M059J (cell line): ENCODE data around the gene FSIP1. TPM values are rescaled to one million over a fixed set of nuclear protein-coding genes. Genes with fewer than 3 reads are reported as not detected.

Experiments used
- DNase-seq: peaks from one replicate; pipeline ENCODE4 v3.0.0-alpha.2; 2012; ENCODE audit warnings: low read depth
- total RNA-seq: library from RNA; depleted of rRNA; stranded (reverse); fragments of >200 nt; shearing (Covaris generic); gene quantifications from 2 replicates; pipeline ENCODE4 v1.2.3, GENCODE V29; 2014

FSIP1 gene
- total RNA-seq, 1 experiment from 2014 or later, result 0.76 TPM

GRCh38 chr15:39792844-39793335, 10.2 kb upstream of the FSIP1 start:
- no peak for DNase-seq

DNA sequence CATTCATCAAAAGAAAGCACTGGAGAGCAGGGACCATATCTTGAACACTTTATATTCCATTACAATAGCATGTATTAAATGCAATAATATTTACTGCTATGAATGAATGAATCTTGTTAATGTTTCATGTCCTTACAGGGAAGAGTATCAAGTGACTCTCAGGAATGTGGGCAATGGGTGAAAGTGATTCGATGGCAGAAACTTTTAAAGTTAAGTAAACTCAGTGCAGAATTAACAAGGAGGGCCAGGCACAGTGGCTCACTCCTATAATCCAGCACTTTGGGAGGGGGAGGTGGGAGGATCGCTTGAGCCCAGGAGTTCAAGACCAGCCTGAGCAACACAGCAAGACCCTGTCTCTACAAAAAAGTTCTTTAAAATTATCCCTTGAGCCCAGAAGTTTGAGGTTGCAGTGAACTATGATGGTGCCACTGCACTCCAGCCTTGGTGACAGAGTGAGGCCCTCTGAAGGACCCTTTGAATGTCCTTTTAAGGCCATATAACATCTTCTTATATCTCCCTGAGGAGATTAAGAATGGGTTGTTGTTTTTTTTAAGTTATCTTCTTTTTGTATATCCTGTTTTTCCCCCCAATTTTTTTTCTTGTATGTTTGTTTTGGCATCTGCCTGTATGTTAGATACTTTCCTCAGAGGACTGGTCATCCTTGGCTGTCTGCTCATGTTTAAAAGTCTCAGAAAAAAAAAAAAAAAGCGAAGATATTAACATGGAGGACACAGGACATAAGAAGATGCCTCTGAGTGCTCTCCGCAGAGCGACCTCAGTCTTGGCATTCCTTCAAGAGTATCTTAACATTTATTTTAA, 9.6 kb upstream of the FSIP1 start:
- DNase-seq, result peak; percentile 11

DNA sequence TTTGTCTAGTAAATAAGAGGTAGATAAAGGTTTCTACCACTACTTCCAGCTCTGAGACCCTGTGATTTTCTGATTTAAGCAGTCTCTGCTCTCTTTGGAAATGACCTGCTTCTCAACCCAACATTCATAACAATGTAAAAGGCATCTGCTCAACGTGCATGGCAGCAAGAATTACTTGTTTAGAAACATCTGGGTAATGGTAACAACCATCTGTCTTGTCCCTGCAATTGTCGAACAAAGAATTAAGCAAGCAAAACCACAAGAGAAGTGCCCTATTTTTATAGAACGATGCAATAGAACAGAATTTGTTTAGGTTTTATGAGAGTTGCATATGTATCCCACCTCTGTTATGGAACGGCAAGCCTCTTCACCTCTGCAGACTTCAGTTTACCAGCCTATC, 7.1 kb upstream of the FSIP1 start:
- DNase-seq, result no peak

GRCh38 chr15:39788800-39789565, 6.3 kb upstream of the FSIP1 start:
- peak; percentile 64 for DNase-seq

GRCh38 chr15:39788108-39788507, 5.5 kb upstream of the FSIP1 start:
- DNase-seq, result peak; percentile 62

DNA sequence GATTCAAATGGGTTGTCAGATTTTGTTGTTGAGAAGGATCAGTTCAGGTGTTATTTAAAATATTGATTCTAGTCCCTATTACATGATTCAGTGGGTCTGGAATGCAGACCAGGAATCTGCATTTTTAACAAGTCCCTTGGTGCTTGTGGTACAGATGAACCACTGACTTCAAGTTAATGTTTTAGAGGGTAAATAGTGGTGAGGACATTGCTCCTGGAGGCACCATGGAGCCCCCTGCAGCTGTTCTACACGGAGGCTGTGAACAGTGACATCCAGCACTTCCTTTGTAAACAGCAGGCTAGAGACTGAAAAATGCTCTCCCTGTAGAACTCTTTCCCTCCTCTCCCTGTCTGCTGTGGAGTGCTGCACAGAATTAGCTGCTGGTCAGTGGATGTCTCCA, 4.8 kb upstream of the FSIP1 start:
- peak; percentile 7 for DNase-seq

DNA sequence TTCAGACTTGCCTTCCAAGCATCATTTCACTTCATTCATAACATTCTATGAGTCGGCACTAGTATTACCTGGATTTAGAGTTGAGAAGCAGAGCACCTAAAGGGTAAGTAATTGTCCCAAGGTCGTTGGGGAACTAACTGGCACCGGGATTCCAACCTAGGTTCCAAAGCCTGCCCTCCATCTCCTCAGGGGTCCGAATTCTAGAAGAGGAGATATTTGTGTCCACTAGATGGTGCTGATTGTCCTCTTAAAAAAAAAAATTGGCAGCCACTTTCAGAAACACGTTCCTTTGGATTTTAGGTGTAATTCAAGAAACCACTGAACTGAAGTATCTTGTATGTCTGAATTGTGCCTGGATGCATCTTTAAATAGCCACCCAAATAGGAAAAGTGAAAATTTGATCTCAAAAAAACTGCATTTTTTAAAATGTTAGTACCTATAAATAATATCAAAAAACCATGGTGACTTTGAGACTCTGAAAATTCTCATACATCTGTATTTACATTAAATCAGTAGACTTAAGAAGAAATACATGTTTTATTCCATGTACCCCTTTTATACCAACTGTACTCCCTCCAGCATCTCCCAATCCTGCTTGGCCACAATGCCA, 3.9 kb upstream of the FSIP1 start:
- DNase-seq, result peak; percentile 67

- DNase-seq, result no peak
These were observed 3.2 kb upstream of the FSIP1 start for GRCh38 chr15:39785841-39786240.

DNA sequence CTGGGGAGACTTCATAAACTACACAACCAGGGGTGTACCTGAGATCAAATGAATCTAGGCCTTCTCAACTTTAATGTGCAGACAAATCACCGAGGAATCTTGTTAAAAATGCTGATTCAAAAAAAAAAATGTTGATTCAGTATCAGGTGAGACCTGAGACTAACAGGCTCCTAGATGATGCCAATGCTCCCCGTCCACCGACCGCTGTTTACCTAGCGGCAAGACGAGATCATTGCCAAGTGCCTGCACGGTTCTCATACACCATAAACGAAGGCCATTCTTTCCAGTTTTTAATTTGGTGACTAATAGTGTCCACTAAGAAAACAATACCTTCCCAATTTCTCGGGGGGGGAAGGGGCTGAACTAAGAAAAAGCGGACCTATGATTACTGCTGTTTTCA, 2.5 kb upstream of the FSIP1 start:
- DNase-seq, result peak; percentile 83

- DNase-seq, result no peak
These were observed 2.0 kb upstream of the FSIP1 start for GRCh38 chr15:39784638-39785037.

- DNase-seq, result peak; percentile 64
These were observed 1.5 kb upstream of the FSIP1 start for GRCh38 chr15:39784125-39784524.

- DNase-seq, result peak; percentile 29
These were observed 691 bp upstream of the FSIP1 start for GRCh38 chr15:39783244-39783820.

DNA sequence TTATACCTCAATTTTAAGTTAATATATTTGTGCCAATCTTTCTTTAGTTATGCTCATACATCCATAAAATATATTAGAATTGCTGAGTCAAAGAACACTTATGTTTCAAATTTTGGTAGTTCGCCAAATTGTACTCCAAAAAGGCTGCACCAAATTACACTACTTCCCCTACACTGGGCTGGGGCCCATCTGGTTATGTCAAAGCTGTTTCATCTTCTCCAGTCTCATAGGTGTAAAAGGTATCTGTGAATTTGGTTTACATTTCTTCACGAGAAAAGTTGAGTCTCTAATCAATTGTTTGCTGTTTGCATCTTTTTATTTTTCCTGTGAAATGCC, 706 bp downstream of the FSIP1 start:
- no peak for DNase-seq

- no peak for DNase-seq
These were observed 1.3 kb downstream of the FSIP1 start for GRCh38 chr15:39781147-39781966.

DNA sequence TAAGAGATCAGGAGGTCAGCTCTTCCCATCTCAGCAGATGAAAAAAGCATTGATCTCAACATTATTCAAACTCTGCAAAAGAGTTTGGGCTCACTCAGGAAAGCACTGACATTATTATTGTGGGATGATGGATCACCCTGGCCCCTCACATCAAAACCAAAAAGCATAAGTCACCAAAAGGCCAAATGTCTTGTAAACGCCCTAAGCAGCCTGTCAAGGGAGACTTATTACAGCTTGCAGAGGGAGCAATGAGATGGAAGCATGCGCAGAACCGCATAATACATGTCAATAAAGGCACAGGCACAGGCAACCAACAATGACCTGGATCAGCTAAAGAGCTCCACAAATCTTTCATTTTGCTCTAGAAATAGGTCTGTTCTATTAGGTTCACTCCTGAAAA, 4.6 kb downstream of the FSIP1 start:
- peak; percentile 50 for DNase-seq

DNA sequence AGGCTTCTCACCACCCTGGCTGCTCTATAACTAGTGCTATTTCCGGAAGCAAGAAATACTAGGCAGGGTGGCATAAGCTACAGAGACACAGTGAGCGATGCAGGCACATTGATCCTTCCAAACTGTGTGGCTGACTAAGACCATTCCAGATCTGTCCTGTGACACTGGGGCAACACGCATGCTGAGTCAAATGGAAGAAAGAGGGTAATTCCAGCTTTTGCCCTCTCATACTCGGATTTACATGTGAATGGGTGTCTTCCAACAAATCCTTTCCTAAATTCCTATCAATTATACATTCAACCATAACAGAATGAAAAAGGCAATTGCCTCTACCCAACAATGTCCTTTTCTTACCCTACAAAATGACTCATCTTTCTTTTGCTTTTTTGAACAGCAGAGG, 5.1 kb downstream of the FSIP1 start:
- DNase-seq, result peak; percentile 39

DNA sequence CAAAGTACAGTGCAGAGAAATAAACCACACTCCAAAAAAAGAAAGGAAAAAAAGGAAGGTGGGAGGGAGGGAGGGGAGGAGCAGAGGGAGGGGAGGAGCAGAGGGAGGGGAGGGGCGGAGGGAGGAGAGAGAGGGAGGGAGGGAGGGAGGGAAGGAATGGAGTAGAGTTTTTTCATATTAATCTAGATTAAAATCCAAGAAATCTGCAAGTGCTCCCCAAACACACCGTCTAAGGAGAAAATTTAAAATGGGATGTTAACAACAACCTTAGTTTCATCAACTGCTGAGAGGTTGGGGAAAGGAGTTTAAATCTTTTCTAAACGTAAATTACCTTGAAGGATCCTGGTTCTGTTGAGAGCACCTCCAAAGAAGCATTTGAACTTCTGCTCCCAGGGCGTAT, 6.6 kb downstream of the FSIP1 start:
- DNase-seq, result no peak

DNA sequence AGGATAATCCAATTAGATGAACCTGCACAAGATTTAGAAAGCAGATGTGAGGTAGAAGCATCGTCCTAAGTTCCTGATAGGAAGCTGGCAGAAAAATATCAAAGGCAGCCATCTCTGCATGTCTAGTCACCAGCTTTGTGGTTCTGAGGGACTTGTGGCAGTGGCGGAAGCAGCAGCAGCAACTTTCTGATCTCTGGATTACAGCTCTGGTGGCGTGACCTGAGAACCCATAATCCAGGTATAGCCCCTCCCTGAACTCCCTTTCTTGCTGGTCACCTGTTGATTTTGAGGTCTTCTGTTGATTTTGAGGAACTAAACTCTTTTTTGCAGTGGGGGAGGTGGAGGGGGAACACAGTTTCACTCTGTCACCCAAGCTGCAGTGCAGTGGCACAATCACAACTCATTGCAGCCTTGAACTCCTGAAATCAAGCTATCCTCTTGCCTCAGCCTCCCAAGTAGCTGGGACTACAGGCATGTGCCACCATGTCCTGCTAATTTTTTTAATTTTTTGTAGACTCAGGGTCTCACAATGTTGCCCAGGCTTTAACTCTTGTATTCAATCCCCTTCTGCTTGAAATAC, 7.9 kb downstream of the FSIP1 start:
- no peak for DNase-seq

DNA sequence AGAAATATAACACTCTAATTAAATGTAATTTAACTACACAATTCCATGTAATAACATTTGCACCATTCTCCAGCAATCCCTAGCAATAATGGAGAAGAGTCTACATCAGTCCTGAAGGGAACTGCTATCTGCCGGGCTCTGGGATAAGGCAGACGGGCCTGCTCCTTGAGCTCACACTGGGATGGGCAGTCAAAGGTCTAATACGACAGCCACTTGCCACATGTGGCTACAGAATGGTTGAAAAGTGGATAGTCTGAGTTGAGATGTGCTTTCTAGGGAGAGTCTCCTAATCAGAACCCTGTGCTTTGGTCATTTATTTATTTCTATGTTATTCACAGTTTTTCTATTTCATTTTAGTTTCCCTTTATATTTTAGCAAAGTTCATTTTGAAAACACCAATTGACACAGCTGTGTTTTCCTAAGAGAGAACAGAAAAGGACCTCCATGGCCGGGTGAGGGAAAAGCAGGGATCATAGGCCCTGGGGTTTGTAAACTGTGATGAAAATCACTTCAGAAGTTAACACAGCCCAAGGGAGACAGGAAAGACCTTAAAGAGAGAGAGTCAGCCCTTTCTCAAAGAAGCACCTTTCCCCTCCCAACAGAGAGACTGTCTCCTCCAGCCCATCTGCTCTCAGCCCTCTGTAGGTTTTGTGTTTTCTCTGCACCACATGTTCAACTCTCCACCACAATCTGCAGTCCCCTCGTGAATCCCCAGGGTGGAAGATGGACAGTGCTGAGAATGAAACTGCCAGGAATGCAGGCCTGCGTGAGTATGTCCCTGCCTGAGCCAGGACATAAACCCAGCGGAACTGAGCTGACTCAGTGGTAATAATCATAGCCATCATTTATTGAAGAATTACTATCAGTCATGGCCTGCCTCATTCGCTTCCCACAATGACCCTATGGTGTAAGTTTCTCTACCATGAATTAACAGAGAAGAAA, 11.6 kb downstream of the FSIP1 start:
- DNase-seq, result peak; percentile 76

GRCh38 chr15:39767921-39768320, 14.7 kb downstream of the FSIP1 start:
- DNase-seq, result no peak
